Midbrain (tissue), 1 donor: ENCODE measurements around the gene ENPEP.
A peak's percentile ranks its signal among the peaks of the same experiment; 100 is the strongest.
"Not testable (repeated sequence)": the region's sequence is repeated elsewhere in the genome, so short reads cannot be mapped to it uniquely, and the experiment has no call there.

ENCODE experiments used
- DNase-seq: peaks from one replicate; lab custom pipeline; 2025; lab: John Stamatoyannopoulos, UW

The ENPEP gene

DNA sequence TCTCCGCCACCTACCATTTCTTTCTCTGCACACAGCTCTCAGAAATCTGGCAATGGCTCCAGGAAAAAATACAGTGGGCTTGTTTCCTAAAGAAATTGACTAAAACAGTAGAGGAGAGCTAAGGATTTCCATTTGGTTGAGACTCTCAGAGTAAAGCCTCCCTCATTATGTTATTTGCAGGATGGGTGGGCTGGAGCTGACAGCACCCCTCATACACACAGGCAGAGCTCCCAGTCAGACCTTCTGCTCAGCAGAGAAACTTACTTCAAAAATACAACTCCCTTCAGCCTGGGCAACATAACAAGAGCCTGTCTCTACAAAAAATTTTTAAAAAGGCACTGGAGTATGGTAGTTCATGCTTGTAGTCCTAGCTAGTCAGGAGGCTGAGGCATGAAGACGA, 44.9 kb downstream of the ENPEP start:
- no peak for DNase-seq

DNA sequence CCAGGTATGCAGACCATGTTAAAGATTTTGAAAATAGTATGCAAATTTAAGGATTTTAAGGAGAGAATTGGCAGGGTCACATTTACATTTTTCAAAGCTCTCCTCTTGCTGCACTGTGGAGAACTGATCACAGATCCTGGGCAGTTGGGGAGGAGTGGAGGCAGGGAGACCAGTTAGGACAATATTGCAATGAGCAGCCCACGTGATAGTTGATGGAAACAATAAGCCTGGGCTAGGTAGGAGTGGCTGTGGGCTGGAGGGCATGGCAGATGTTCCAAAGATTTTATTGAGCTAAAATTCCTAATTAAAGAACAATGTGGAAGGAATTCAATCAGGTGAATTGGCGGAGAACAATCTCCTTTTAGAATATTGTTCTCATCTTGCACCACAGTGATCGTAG, 50.6 kb downstream of the ENPEP start:
- no peak for DNase-seq

DNA sequence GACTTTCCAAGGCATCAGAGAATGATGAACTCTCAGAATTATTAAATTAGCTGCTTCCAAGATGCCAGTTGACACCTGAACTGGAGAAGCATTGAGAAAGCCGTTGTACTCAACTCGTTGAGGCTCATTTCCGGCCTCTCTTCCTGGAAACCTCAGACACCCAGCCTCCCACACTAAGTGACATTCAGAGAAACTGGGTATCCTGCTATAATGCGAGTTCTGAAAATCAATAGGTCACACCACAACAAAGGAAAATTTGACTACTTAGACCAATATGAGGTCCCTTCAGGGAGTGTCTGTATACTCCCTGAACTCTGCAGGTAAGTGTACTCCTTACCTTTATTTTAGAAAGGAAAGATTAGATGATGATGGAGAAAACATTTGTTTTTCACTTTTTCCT, 51.2 kb downstream of the ENPEP start:
- no peak for DNase-seq

DNA sequence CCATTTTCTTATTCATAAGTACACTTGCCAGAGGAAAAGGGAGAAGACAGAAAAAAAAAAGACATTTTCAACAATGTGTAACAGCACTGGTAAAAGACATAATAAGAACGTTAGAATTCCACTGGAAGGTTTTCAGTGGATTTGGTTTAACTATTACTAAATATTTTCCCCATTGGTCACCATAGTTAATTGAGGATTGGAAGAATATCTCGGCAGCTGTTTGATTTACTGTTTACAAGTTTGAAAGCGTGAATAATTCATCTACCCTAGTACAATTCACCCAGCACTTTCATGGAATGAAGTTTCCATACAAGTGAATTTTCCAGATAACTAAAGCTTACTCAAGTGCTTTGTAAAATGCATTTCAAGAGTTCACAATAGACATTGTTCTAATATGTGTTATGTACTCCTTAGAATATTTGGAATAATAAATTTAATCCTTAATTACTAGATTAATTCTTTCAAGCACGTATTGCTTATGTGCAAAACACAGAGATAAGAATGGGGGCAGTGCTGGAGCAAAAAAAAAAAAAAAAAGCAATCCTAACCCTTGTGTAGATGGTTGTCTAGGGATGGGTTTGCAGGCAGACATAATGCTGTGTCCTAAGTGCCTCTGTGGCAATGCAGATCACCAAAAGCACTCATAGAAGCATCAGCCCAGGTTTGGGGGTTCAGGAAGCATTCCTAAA, 57.1 kb downstream of the ENPEP start:
- DNase-seq = no peak

DNA sequence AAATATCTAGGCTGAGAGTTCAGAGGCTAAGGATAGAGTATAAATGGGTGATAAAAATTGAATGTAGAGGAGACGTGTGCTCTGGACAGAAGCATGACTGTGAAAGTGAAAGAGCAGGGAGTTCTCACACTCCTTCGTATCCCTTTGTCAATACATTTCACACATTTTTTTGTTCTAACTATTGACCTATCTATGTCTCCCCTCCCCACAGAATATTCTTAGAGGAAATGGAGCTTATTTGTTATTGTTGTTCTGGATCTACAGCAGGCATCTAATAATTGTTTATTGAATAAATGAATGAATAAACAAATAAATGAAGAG, 57.6 kb downstream of the ENPEP start:
- DNase-seq = no peak

DNA sequence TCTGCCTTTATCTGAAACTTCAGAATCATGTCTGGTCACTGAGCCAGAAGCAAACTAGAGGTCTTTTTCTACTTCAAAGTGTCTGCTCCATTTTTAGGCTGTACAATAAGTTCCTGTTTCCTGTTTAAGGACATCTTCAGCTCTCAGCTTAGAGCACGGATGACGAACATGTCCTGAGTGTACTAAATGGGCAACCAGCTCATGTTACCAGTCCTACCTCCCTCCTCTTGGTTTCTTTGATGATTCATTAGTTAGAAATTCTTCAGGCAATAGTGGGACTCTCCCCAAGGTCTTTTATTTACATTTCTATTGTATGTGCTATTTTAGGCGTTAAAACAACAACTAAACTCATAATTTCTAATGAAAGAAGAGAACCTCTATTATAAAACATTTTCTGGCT, 58.0 kb downstream of the ENPEP start:
- no peak for DNase-seq

DNA sequence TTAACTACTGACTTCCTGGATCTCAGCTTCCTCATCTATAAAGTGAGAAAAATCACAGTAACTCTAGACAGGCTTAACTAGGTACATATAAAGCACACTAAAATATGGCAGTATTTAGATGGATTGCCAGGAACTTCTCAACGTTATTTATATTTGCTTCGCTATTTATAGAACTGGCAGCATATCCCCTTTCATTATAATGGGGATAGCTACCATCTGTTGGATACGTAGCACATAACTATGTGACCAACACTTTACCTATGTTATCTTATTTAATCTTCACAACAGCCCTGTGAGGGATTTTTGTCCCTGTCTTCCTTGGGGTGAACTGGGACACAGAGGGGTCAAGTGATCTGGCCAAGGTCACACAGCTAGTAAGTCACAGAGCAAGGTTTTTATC, 64.6 kb downstream of the ENPEP start:
- no peak for DNase-seq

DNA sequence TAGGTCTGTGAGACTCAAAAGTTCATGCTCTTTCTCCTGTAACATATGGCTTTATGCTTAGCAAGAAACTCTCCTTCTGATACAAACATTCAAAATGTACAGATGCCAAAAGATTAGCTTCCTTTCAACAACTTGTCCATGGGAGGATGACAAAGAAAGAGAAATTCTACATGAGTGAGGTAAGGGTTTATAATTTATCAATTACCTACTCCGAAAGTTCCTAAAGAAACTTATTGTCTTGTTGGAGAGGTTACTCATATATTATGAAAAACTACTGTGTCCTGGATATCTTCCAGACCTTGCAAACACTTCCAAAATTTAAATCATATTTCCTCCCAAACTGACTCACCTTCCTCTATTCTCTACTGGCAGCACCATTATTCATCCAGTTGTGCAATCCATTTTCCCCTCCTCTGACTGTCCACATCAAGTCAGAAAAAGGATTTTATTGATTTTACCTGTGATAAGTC, 65.1 kb downstream of the ENPEP start:
- no peak for DNase-seq

DNA sequence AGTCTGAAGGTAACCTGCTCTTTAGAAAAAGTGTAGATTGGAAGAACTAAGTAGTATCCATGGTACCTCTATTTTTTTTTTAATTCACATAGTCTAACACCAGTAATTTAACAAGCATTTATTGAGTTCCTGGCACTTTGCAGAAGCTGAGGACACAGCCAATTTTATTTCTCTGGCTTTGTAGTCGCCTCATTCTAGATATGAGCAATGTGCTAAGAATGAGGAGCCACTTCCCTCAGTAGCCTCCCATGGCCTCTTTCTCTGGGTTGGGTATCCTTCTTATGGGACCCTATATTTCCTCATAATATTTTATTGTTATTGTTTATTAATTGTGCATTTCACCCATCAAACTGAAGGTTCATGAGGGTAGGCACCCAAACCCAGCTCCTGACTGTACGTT, 67.6 kb downstream of the ENPEP start:
- no peak for DNase-seq

DNA sequence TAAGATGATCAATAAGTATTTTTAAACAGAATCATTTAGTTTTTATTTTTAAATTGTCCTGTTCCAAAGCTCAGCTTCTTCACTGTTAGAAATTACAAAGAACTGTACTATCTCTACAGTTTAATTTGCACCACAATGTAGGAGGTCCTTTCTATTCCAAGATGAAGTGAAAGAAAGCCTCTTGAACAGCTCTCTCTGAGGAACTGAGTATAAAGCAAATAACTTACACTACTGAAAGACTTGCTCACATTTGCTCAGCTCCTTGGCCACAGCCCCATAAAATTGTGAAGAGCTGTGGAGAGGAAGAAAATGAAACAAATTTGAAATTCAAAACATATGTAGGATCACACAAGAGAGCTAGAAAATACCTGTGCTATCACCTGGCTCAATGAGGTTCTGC, 68.6 kb downstream of the ENPEP start:
- DNase-seq = no peak

DNA sequence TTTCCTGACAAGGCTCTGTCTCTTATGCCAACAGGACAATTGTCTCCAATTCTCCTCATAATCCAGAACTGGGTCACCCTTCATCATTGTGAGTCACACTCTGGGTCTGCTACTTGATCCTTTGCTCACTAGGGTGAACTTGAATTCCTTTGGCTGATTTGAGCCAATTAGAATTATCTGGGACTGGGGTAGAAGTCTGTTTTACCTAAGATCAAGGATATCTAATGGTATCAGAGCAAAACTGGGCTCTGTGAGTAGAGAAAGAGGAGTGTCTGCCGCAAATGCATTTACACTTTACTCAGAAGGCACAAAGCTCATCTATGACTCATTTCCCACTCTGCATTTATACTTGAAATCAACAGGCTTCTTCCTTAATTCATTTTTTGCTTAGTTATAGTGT, 74.3 kb downstream of the ENPEP start:
- no peak for DNase-seq

DNA sequence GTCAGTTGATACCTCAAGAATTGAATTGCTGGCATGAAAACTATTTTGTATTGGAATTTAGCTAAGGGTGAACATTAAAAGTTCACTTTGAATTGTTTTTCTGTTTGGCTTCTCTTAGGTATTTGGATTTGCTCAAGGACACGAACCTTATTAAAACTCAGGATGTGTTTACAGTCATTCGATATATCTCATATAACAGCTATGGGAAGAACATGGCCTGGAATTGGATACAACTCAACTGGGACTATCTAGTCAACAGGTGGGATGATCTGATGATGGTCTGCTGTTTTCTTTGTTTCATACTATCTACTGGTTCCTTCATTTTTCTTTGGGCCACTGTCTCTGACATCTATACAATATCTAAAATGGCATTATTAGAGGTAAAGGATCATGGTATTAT, 77.2 kb downstream of the ENPEP start:
- DNase-seq = no peak

DNA sequence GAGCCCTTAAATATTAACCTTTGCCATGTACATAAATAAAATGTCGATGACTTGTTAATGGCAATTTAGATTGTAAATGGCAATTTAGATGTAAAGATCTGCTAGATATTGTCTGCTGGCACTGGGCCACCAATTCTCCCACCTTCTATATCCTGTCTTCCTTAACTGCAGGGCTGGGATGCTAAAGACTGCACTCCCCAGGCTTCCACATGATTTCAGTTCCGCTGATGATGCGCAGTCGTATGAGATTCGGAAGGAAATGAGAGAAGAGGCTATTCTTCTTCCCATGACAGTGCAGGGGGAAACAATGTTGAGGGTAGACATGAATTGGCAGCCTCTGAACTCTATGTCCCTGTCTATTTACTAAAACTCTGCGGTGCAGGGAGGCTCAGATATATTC, 91.3 kb downstream of the ENPEP start:
- DNase-seq = no peak

DNA sequence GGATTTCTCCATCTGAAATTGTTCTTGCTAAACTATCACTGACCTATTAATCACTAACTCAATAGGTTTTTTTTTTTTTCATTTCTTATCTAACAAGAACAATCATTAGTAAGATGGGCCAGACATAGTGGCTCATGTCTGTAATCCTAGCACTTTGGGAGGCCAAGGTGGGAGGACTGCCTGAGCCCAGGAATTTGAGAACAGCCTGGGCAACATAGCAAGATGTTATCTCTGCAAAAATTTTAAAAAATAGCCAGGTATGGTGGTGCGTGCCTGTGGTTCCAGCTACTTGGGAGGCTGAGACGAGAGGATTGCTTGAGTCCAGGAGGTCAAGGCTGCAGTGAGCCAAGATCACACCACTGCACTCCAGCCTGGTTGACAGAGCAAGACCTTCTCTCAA, 100.7 kb downstream of the ENPEP start:
- DNase-seq = not testable (repeated sequence)

DNA sequence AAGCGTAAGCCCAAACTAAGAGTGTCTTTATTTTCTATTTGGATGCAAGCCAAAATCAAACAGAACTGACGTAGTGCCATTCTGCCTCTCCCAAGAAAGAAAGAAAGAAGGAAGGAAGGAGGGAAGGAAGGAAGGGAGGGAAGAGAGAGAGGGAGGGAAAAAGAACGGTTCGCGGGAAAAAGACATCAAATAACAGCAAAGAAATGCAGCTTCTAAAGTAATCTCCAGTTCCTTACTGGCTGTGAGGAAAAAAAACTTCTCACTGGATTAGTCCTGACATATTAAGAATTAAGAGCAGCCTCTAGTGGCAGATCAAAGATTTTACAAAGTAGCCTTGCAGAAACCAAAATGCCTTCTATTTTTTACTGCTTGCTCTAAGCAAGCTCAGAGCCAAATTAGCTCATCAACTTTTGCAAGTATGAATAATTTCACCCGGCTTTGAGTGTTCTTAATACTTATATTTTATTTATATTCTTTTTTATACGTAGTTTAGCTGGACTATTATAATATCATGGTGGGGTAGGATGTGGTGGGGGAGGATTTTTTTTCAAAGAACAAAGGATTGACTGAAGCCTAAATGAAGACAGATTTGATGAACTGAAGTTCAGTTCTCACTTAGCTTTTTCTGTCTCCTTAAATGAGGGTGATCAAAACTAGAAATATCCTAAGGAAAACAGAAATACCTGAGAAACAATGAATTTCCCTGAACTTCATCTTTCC, 110.3 kb downstream of the ENPEP start:
- DNase-seq = peak; percentile 14

DNA sequence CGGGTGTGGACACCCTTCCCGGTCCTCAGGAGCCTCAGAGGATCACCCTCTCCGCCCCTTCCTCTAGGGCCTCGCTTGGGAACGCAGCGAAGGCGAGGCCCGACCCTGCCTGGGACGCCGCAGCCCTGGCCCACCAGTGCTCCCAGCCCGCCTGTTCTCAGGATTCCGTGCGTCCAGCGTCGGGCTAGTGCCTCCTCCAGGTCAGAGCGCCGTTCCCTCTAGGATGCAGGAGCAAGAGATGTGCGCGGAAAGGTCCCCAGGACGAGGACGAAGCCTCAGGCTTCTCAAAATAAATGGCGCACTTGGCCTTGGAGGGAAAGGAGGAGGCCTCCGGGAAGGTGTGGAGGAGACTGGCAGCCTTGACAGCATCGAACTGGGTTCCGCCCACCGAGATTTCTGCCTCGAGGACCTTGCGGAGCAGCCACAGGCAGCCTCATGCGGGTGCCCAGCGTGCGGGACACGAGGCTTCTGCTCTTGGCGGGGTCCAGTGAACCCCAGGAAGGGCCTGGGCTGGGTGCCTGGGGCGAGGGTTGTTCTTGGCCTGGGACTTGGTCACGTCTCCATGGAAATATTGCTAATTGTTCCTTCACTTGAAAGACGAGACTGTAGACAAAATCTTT, 111.8 kb downstream of the ENPEP start:
- no peak for DNase-seq

DNA sequence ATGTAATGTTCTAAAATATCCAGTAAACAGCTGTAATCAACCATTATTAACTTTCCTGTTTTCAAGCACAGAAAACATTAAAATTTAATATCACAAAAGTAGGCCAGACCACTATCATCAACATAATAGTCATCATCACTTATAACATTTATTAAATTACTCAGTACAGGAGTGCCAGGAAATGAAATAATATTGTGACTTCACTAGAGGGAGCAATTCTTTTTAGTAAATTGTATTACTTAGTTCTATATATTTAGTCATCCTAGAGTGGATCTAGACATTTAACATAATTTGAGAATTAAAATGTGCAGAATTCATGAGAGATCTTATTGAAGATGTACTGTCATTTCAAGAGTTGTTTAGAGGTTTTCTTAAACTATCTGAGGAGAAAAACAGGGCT, 113.3 kb downstream of the ENPEP start:
- no peak for DNase-seq

DNA sequence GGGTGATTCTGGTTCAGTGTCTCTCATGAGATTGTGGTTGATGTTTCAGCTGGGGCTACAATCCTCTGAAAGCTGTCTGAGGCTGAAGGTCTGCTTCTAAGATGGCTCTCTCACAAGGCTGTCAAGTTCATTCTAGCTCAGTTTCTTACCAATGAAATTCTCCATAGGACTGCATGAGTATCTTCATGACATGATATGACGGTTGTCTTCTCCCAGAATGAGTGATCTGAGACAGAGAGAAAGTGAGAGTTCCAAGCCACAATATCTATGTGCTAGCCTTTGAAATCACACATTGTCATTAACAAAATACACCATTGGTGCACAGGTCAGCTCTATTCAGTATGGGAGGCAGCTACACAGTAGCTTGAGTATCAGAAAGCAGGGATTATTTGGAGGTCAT, 119.6 kb downstream of the ENPEP start:
- no peak for DNase-seq

DNA sequence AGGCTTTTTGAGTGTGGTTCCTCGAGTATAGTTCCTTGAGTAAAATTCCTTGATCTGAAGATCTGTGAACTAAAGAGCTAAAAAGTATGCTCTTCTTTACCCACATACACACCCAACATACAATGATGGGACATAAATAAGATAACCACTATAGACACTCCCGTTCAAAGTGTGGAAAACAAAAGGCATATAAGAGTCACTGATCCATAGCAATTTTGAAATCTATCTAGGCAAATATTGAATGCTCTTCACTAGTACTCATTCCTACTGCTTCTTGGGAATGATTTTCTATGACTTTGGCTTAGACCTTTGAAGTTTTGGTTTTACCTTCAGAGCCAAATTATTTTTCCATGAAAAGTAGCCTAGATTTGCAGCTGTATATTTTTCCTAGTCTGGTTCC, 120.5 kb downstream of the ENPEP start:
- DNase-seq = no peak

DNA sequence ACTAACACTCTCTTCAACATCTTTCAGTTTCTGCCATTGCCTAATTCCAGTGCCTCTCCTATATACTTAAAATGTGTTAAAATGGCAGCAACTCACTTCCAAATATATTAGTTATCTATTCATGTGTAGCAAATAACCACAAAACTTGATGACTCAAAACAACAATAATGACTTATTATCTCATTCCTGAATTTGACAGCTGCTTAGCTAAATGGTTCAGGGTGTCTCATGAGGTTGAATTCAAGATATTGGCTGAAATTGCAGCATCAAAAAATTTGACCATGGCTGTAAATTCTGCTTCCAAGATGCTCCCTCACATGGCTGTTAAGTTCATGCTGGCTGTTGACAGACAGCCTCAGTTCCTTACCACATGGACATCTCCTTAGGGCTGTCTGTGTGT, 121.6 kb downstream of the ENPEP start:
- no peak for DNase-seq

DNA sequence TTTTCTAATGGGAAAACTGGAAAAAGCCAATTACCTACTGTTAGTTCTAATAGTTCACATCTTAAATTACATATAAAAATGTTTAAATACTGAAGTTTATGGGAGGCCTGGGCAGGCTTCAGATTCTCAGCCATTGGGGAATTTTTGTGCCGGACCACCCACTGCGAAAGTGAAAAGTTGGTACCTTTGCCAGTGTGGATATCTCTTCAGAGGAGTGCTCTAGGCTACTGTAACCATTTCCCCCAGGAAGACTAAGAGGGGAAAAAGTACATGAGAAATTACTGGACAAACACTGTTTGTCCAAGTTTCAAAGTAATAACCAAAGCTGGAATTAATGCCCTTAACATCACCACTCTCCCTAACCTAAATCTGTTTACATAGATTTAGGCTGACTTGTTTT, 126.1 kb downstream of the ENPEP start:
- no peak for DNase-seq

DNA sequence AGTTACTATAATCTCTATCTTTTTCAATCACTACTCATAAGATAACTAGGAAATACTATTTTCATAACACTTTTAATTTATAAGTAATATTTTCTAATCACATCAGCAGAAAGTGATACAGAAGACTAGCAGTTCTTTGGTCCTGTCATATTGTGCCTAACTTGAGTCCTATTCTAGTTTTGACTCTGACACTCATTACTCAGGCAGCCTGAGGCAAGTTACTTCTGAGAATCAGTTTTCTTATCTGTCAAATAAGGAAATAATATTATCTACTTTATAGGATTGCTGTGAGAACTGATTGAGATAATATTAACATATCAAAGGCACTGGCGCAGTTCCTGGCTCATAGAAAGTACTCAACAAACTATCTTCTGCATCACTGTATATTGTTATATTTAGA, 129.1 kb downstream of the ENPEP start:
- DNase-seq = no peak

DNA sequence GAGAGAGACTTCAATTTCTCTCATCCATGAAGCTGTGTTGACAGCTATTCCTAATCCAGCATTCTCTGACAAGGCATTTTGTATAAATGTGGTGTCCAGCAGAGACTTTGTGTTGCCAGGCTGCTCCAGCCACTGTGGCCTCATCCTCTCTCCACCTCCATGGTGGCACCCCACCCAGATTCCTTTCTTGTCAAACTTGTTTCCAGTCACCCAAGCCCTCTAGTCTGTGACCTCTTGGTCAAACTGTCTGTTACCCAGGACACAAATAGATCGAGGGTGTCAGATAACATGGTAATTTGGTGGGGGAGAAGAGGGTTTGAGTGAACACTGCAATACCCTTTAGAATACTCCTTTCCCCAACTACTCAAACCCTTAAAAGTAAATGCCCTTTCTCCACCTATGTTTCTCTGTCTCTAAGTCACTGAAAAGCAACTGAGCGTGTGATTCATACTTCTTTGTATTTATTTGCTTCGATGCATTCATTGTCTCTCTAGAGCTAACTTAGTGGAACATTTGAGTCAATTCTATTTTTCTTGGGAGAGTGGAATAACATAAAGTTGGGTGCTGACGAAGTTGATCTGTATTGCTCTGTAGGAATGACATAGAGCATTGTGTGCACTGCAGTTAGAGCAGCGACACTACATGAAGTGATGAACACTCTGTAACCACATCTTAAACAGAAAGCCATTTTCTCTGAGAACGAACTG, 133.2 kb downstream of the ENPEP start:
- DNase-seq = no peak
